ENCODE data around the gene ZNF784.
"Not testable (repeated sequence)": the region's sequence is repeated elsewhere in the genome, so short reads cannot be mapped to it uniquely, and the experiment has no call there.

ZNF784 gene

GRCh38 chr19:55585658-55586339 lies 38.6 kb downstream of the ZNF784 start:
- DNase-seq (ENCODE audit: low read depth, low spot score) = peak; percentile 41

GRCh38 chr19:55584871-55585270 lies 39.5 kb downstream of the ZNF784 start:
- no peak for DNase-seq (ENCODE audit: low read depth, low spot score)

DNA sequence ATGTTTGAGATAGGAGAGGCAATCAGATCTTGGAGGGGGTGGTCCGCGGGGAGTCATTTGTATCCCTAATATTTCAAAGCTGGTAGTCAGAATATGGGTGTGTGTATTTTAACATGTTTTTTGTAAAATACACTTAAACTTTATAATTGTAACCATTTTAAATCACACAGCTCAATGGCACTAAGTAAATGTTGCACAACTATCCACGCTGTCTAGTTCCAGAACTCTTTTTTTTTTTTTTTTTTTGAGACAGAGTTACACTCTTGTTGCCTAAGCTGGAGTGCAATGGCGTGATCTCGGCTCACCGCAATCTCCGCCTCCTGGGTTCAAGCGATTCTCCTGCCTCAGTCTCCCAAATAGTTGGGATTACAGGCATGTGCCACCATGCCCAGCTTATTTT lies 40.5 kb downstream of the ZNF784 start:
- DNase-seq (ENCODE audit: low read depth, low spot score) = not testable (repeated sequence)

DNA sequence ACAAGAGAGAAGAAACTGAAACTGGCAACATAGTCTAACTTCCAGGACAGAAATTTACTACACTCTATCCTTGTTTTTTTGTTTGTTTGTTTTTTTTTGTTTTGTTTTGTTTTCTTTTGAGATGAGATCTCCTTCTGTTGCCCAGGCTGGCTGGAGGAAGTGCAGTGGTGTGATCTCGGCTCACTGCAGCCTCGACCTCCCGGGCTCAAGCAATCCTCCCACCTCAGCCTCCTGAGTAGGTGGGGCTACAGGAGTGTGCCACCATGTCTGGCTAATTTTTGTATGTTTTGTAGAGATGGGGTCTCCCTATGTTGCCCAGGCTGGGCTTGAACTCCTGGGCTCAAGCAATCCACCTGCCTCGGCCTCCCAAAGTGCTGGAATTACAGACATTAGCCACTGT lies 42.1 kb downstream of the ZNF784 start:
- DNase-seq (ENCODE audit: low read depth, low spot score) = not testable (repeated sequence)

- no peak for DNase-seq (ENCODE audit: low read depth, low spot score)
Measured at GRCh38 chr19:55581823-55582223, 42.5 kb downstream of the ZNF784 start.

GRCh38 chr19:55581145-55581822 lies 43.1 kb downstream of the ZNF784 start:
- DNase-seq (ENCODE audit: low read depth, low spot score) = no peak

GRCh38 chr19:55580628-55581144 lies 43.7 kb downstream of the ZNF784 start, which contains the start of gene ZNF579:
Gene ZNF579 (minus strand): TSS chr19:55580848. CDS start chr19:55579639, 1,209 bp downstream.
- DNase-seq (ENCODE audit: low read depth, low spot score) = peak; percentile 30

GRCh38 chr19:55579766-55580621 lies 44.4 kb downstream of the ZNF784 start:
- DNase-seq (ENCODE audit: low read depth, low spot score) = no peak

- no peak for DNase-seq (ENCODE audit: low read depth, low spot score)
Measured at GRCh38 chr19:55578761-55579747, 45.3 kb downstream of the ZNF784 start.

DNA sequence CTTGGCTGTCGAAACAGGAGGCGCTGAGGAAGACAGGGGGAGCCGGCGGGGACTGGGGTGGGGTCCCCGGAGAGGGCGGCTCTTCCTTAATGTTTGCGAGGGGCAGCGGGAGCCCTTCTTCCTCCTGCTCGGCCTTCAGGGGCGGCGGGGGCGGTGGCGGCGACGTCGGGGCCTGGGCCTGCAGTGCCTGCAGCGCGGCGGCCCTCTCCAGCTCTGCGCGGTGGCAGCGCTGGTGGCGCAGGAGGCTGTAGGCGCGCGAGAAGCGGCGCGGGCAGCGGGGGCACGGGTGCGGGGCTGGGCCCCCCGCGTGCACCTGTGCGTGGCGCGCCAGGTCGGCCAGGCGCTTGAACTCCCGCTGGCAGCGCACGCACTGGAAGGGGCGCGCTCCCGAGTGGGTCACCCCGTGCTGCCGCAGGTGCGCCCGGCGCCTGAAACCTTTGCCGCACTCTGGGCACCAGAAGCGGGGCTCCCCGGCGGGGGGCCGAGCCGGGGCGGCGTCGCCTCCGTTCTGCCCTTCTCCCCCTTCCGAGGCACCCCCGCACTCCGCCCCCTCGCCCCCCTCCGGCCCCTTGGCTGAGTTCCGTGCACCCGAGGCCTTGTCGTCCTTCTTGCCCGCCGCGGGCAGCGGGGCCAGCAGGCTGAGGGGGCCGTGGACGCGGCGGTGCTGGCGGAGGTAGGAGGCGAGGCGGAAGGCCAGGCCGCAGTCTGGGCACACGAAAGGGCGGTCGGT lies 46.2 kb downstream of the ZNF784 start:
- no peak for DNase-seq (ENCODE audit: low read depth, low spot score)

GRCh38 chr19:55576746-55577145 lies 47.6 kb downstream of the ZNF784 start:
- DNase-seq (ENCODE audit: low read depth, low spot score) = no peak

- DNase-seq (ENCODE audit: low read depth, low spot score) = not testable (repeated sequence)
Measured at GRCh38 chr19:55573929-55574328, 50.4 kb downstream of the ZNF784 start.
